Neuronal stem cell (in vitro differentiated cells): Measurements from ENCODE around the gene SPDYC.
"Not testable (repeated sequence)": the region's sequence is repeated elsewhere in the genome, so short reads cannot be mapped to it uniquely, and the experiment has no call there.

Source experiments
- DNase-seq: peaks from one replicate; pipeline ENCODE4 v3.0.0-alpha.2; 2013; ENCODE audit warnings: low spot score
- H2AFZ ChIP-seq: one replicate; pipeline ENCODE4 v1.6.1; 2013; ENCODE audit warnings: mild to moderate bottlenecking, low read length, inconsistent platforms
- H2AK5ac ChIP-seq: 2 replicates; pipeline ENCODE4 v1.6.1; 2013; ENCODE audit warnings: low read depth, mild to moderate bottlenecking, inconsistent platforms, low read length, moderate library complexity, mixed read lengths
- H2BK120ac ChIP-seq: 2 replicates; pipeline ENCODE4 v1.6.1; 2013; ENCODE audit warnings: low read depth, mild to moderate bottlenecking, inconsistent platforms, low read length, moderate library complexity, mixed read lengths
- H2BK12ac ChIP-seq: one replicate; pipeline ENCODE4 v1.6.1; 2013; ENCODE audit warnings: low read length, inconsistent platforms
- H2BK15ac ChIP-seq: 2 replicates; pipeline ENCODE4 v1.6.1; 2013; ENCODE audit warnings: mild to moderate bottlenecking, low read length, inconsistent platforms, mixed read lengths
- H2BK5ac ChIP-seq: one replicate; pipeline ENCODE4 v1.6.1; 2013; ENCODE audit warnings: inconsistent platforms, mild to moderate bottlenecking, low read length, moderate library complexity
- H3K14ac ChIP-seq: one replicate; pipeline ENCODE4 v1.6.1; 2013; ENCODE audit warnings: low read length, inconsistent platforms
- H3K18ac ChIP-seq: 2 replicates; pipeline ENCODE4 v1.6.1; 2013; ENCODE audit warnings: low read length, inconsistent platforms
- H3K23ac ChIP-seq: 2 replicates; pipeline ENCODE4 v1.6.1; 2013; ENCODE audit warnings: low read depth, mild to moderate bottlenecking, mixed read lengths, low read length, inconsistent platforms; ENCODE audit not compliant: poor library complexity
- H3K27ac ChIP-seq: replicated peaks from 3 replicates; pipeline ENCODE4 v1.5.1; 2013; ENCODE audit warnings: low read length, inconsistent platforms
- H3K27me3 ChIP-seq, 3 experiments: 2 replicates each; pipeline ENCODE4 v1.6.1; 2013; ENCODE audit warnings: low read length in 3 of 3, mild to moderate bottlenecking in 2 of 3, inconsistent platforms in 1 of 3, low read depth in 1 of 3, mixed read lengths in 1 of 3, moderate library complexity in 1 of 3; ENCODE audit not compliant: control insufficient read depth in 3 of 3, insufficient read depth in 3 of 3
- H3K36me3 ChIP-seq, 2 donors: replicated peaks in 1 of 2; 2 replicates each; pipeline ENCODE4 v1.6.1; 2013; ENCODE audit warnings: low read length in 2 of 2; ENCODE audit not compliant: control insufficient read depth in 2 of 2, insufficient read depth in 2 of 2
- H3K4ac ChIP-seq: 2 replicates; pipeline ENCODE4 v1.6.1; 2013; ENCODE audit warnings: inconsistent platforms, mild to moderate bottlenecking, low read length, moderate library complexity
- H3K4me1 ChIP-seq, 2 donors: 1 replicate in 1 of 2; 2 replicates in 1 of 2; pipeline ENCODE4 v1.6.1; 2013; ENCODE audit warnings: low read length in 2 of 2, low read depth in 1 of 2; ENCODE audit not compliant: control insufficient read depth in 2 of 2, insufficient read depth in 1 of 2
- H3K4me2 ChIP-seq: one replicate; pipeline ENCODE4 v1.6.1; 2013; ENCODE audit warnings: mild to moderate bottlenecking, low read length, inconsistent platforms; ENCODE audit not compliant: insufficient read depth, poor library complexity, severe bottlenecking
- H3K4me3 ChIP-seq, 2 donors: 2 replicates each; pipeline ENCODE4 v1.5.1; 2013; ENCODE audit warnings: low read length in 2 of 2, mild to moderate bottlenecking in 2 of 2, inconsistent platforms in 1 of 2, moderate library complexity in 1 of 2
- H3K79me1 ChIP-seq: one replicate; pipeline ENCODE4 v1.6.1; 2013; ENCODE audit warnings: low read depth, mild to moderate bottlenecking, inconsistent platforms, low read length, moderate library complexity
- H3K9ac ChIP-seq: one replicate; pipeline ENCODE4 v1.6.1; 2013; ENCODE audit warnings: mild to moderate bottlenecking, low read depth, low read length, inconsistent platforms; ENCODE audit not compliant: poor library complexity
- H3K9me3 ChIP-seq, 2 donors: replicated peaks in 1 of 2; 2 replicates each; pipeline versions ENCODE3 to v1.6.1; 2013; ENCODE audit warnings: low read length in 2 of 2, mild to moderate bottlenecking in 2 of 2, inconsistent platforms in 1 of 2, low read depth in 1 of 2, mixed read lengths in 1 of 2, moderate library complexity in 1 of 2; ENCODE audit not compliant: control insufficient read depth in 2 of 2, insufficient read depth in 1 of 2
- H4K8ac ChIP-seq: one replicate; pipeline ENCODE4 v1.6.1; 2013; ENCODE audit warnings: low read depth, mild to moderate bottlenecking, inconsistent platforms, low read length, moderate library complexity
- H4K91ac ChIP-seq: one replicate; pipeline ENCODE4 v1.6.1; 2013; ENCODE audit warnings: low read length, low read depth, mild to moderate bottlenecking, inconsistent platforms; ENCODE audit not compliant: poor library complexity
- WGBS, 2 donors: extraction: QIAGEN DNeasy Blood & Tissue Kit; methylation state at CpG; one replicate each; pipeline ENCODE4 v1.1.7; 2013; ENCODE audit warnings: missing lambda C conversion rate in 2 of 2, mixed read lengths in 1 of 2; ENCODE audit not compliant: insufficient read length in 2 of 2, insufficient replicate concordance in 1 of 2; ENCODE audit errors: extremely low coverage in 2 of 2; 5-methylcytosine and 5-hydroxymethylcytosine counted together

The SPDYC gene

GRCh38 chr11:65172600-65172999 is 2.6 kb downstream of the SPDYC start:
- no peak overlapping the region for H3K4ac ChIP-seq
- no peak overlapping the region for H3K18ac ChIP-seq
- no peak overlapping the region for H4K91ac ChIP-seq
- no peak overlapping the region for H3K23ac ChIP-seq
- no peak overlapping the region for H3K27ac ChIP-seq
- H3K9me3 ChIP-seq: no peaks in the 10 kb centered on the region
- peak overlapping the region; percentile 8 for H2AK5ac ChIP-seq
- no peak overlapping the region for H2BK12ac ChIP-seq
- H3K79me1 ChIP-seq: no peaks in the 10 kb centered on the region
- H2BK120ac ChIP-seq: no peak overlapping the region
- no peaks in the 10 kb centered on the region for H3K4me1 ChIP-seq
- H3K4me3 ChIP-seq: no peak overlapping the region
- no peak overlapping the region for H4K8ac ChIP-seq
- no peak overlapping the region for H3K4me2 ChIP-seq
- no peak overlapping the region for H3K9ac ChIP-seq
- peak overlapping the region; percentile 54 for H2BK15ac ChIP-seq
- no peak overlapping the region for H2AFZ ChIP-seq
- no CpG with 5 or more reads among the region's 10 CpGs for WGBS, 2 donors
- no peak overlapping the region for H3K14ac ChIP-seq
- DNase-seq: no peak
- H3K36me3 ChIP-seq: no peaks in the 10 kb centered on the region
- H2BK5ac ChIP-seq: no peak overlapping the region
- H3K27me3 ChIP-seq: no peaks in the 10 kb centered on the region

- H2AFZ ChIP-seq, H2BK12ac ChIP-seq: not testable (repeated sequence)
Observed at GRCh38 chr11:65174571-65175010, 4.6 kb downstream of the SPDYC start.

GRCh38 chr11:65180877-65181568 is 11.0 kb downstream of the SPDYC start:
- H3K79me1 ChIP-seq: peaks cover 4% of the 10 kb centered on the region
- H3K27me3 ChIP-seq: peaks cover 0 to 4% (median 0%) of the 10 kb centered on the region in 3 experiments
- H2BK5ac ChIP-seq: peak overlapping the region; percentile 93
- peak; percentile 78 for DNase-seq
- peak overlapping the region; percentile 81 for H3K9ac ChIP-seq
- H3K9me3 ChIP-seq: no peaks in the 10 kb centered on the region
- H2BK120ac ChIP-seq: peak overlapping the region; percentile 2
- H4K91ac ChIP-seq: no peak overlapping the region
- H2BK15ac ChIP-seq: no peak overlapping the region
- peak overlapping the region; percentile 89 for H3K18ac ChIP-seq
- H2BK12ac ChIP-seq: no peak overlapping the region
- peaks cover 0 to 3% of the 10 kb centered on the region in 2 donors for H3K36me3 ChIP-seq
- H2AFZ ChIP-seq: peak overlapping the region; percentile 100
- peak overlapping the region; percentile 82 to 94 for H3K4me3 ChIP-seq
- peak overlapping the region; percentile 56 for H3K14ac ChIP-seq
- peaks cover 9 to 18% of the 10 kb centered on the region in 2 donors for H3K4me1 ChIP-seq
- H3K27ac ChIP-seq: no peak overlapping the region
- no peak overlapping the region for H3K4ac ChIP-seq
- peak overlapping the region; percentile 43 for H4K8ac ChIP-seq
- H2AK5ac ChIP-seq: peak overlapping the region; percentile 36
- WGBS, 2 donors: no CpG with 5 or more reads among the region's 60 CpGs
- peak overlapping the region; percentile 93 for H3K4me2 ChIP-seq
- peak overlapping the region; percentile 73 for H3K23ac ChIP-seq

More at GRCh38 chr11:65174571-65175010, 4.6 kb downstream of the SPDYC start:
- H3K79me1 ChIP-seq, H3K14ac ChIP-seq, H3K4me3 ChIP-seq, H3K9me3 ChIP-seq, H3K36me3 ChIP-seq, H3K4me2 ChIP-seq, H3K4ac ChIP-seq, H2BK120ac ChIP-seq, H3K27me3 ChIP-seq, H4K8ac ChIP-seq, H3K4me1 ChIP-seq, H2BK5ac ChIP-seq, H2AK5ac ChIP-seq, H2BK15ac ChIP-seq, H3K23ac ChIP-seq, DNase-seq, H3K18ac ChIP-seq, H4K91ac ChIP-seq, H3K9ac ChIP-seq, H3K27ac ChIP-seq: not testable (repeated sequence)
- no CpG with 5 or more reads among the region's 2 CpGs for WGBS, 2 donors

GRCh38 chr11:65181569-65182257 is 11.7 kb downstream of the SPDYC start, which contains the start of gene CAPN1:
CAPN1 (plus strand) TSS chr11:65181928; CDS start chr11:65182702, 774 bp downstream.
- DNase-seq: peak; percentile 41
- peak within 1 kb of the TSS; percentile 93 for H2BK5ac ChIP-seq
- peak within 1 kb of the TSS; percentile 88 for H3K9ac ChIP-seq
- no peak within 1 kb of the TSS for H3K27ac ChIP-seq
- no peaks in the 10 kb centered on the region for H3K9me3 ChIP-seq
- H3K23ac ChIP-seq: peak within 1 kb of the TSS; percentile 93
- H2BK120ac ChIP-seq: peak within 1 kb of the TSS; percentile 96
- H4K91ac ChIP-seq: no peak within 1 kb of the TSS
- H3K36me3 ChIP-seq: peaks cover 1 to 9% of the 10 kb centered on the region in 2 donors
- H4K8ac ChIP-seq: peak within 1 kb of the TSS; percentile 92
- H2BK12ac ChIP-seq: peak within 1 kb of the TSS; percentile 94
- peak within 1 kb of the TSS; percentile 93 for H3K4me2 ChIP-seq
- peak within 1 kb of the TSS; percentile 94 for H3K18ac ChIP-seq
- H2BK15ac ChIP-seq: peak within 1 kb of the TSS; percentile 96
- peaks cover 0 to 4% (median 0%) of the 10 kb centered on the region in 3 experiments for H3K27me3 ChIP-seq
- peak within 1 kb of the TSS; percentile 95 for H2AK5ac ChIP-seq
- H3K79me1 ChIP-seq: peaks cover 4% of the 10 kb centered on the region
- WGBS, 2 donors: no CpG with 5 or more reads among the region's 43 CpGs
- peaks cover 9 to 18% of the 10 kb centered on the region in 2 donors for H3K4me1 ChIP-seq
- peak within 1 kb of the TSS; percentile 84 for H3K4ac ChIP-seq
- peak within 1 kb of the TSS; percentile 85 to 94 for H3K4me3 ChIP-seq
- H3K14ac ChIP-seq: peak within 1 kb of the TSS; percentile 94
- H2AFZ ChIP-seq: peak within 1 kb of the TSS; percentile 100
